ENCODE results near the gene OLA1.
"Not testable (repeated sequence)": the region's sequence is repeated elsewhere in the genome, so short reads cannot be mapped to it uniquely, and the experiment has no call there.

OLA1 gene

GRCh38 chr2:174248187-174248997, at the start of gene OLA1:
Gene OLA1, minus strand, starts transcription at chr2:174248532. Its CDS starts 1,717 bp downstream, at chr2:174246815.
- peak; percentile 99 for ATAC-seq
- DNase-seq, result peak; percentile 98

- no peak for ATAC-seq
- DNase-seq, result no peak
These were observed 44.6 kb upstream of the OLA1 start for GRCh38 chr2:174292908-174293307.

- no peak for ATAC-seq
- no peak for DNase-seq
These were observed 37.8 kb upstream of the OLA1 start for GRCh38 chr2:174286172-174286571.

DNA sequence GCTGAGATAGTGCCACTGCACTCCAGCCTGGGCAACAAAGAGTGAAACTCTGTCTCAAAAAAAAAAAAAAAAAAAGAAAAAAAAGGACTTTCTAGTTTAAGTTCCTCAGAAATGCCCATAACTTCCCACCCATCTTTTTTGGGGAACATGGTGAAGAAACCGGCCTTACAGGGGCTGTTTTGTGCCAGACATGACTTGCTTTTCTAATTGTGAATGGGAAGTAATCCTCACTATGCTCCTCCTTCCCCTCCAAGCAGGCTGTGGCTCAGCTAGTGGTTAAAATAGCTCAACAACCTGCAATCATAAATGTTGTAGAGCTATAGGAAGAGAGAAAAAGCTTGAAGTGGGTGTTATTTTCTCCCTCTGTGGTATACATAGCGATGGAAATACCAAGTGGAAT, 34.1 kb upstream of the OLA1 start:
- no peak for ATAC-seq
- DNase-seq, result no peak

GRCh38 chr2:174281736-174282135, 33.4 kb upstream of the OLA1 start:
- ATAC-seq, result no peak
- no peak for DNase-seq

- ATAC-seq (no peak), DNase-seq (no peak)
These were observed 32.3 kb upstream of the OLA1 start for GRCh38 chr2:174280596-174280995.

- not testable (repeated sequence) for DNase-seq
These were observed 21.9 kb upstream of the OLA1 start for GRCh38 chr2:174270263-174270662.

DNA sequence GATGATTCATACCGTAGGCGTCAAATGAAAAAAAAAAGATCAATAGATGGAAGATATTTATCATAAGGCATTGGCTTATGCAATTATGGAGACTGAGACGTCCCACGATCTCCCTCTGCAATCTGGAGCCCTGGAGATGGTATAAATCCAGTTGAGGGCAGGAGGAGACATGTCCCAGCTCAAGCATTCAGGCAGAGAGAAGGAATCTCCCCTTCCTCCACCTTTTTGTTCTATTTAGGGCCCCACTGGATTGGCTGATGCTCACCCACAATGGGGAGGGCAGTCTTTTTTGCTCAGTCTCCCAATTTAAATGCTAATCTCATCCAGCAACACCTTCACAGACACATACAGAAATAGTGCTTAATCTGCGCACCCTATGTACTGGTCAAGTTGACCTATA, 18.0 kb upstream of the OLA1 start:
- DNase-seq (no peak), ATAC-seq (no peak)

More at GRCh38 chr2:174270263-174270662, 21.9 kb upstream of the OLA1 start:
- ATAC-seq, result not testable (repeated sequence)

- ATAC-seq (no peak), DNase-seq (no peak)
These were observed 15.7 kb upstream of the OLA1 start for GRCh38 chr2:174263997-174264396.

GRCh38 chr2:174259981-174260380, 11.6 kb upstream of the OLA1 start:
- ATAC-seq (no peak), DNase-seq (no peak)

DNA sequence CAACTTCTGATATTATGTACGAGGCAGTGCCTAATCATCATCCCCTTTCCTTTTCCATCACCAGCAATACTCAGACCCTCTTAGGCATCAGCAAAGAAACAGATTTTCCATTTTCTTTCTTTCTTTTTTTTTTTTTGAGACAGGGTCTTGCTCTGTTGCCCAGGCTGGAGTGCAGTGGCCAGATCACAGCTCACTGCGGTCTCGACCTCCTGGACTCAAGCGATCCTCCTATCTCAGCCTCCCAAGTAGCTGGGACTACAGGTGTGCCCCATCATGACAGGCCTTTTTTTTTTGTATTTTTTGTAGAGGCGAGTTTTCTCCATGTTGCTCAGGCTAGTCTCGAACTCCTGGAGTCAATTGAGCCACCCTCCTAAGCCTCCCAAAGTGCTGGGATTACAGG, 5.9 kb upstream of the OLA1 start:
- DNase-seq (no peak), ATAC-seq (no peak)

- ATAC-seq (no peak), DNase-seq (no peak)
These were observed 763 bp upstream of the OLA1 start for GRCh38 chr2:174248998-174249592.

- peak; percentile 19 for DNase-seq
- ATAC-seq, result no peak
These were observed 702 bp downstream of the OLA1 start for GRCh38 chr2:174247474-174248186.

DNA sequence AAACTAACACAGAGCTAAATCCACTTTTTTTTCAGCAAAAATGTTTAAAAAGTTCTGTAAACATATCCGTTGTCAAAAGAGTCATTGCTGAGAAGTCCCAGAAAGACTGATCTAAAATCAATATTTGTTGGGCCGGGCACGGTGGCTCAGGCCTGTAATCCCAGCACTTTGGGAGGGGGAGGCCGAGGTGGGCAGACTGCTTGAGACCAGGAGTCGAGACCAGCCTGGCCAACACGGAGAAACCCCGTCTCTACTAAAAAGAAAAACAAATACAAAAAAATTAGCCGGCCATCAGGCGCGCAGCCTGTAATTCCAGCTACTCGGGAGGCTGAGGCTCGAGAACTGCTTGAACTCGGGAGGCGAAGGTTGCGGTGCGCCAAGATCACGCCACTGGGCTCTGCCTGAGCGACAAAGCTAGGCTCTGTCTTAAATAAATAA, 1.4 kb downstream of the OLA1 start:
- ATAC-seq (no peak), DNase-seq (no peak)

DNA sequence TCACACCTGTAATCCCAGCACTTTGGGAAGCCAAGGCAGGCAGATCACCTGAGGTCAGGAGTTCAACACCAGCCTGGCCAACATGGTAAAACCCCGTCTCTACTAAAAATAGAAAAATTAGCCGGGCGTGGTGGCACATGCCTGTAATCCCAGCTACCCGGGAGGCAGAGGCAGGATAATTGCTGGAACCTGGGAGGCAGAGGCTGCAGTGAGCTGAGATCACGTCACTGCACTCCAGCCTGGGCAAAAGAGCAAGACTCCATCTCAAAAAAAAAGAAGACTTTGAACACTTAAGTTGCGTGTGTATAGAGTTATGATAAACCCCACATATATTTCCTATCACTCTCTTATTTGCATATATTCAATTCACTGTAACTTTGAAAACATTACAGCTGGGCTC, 2.7 kb downstream of the OLA1 start:
- not testable (repeated sequence) for ATAC-seq, DNase-seq

DNA sequence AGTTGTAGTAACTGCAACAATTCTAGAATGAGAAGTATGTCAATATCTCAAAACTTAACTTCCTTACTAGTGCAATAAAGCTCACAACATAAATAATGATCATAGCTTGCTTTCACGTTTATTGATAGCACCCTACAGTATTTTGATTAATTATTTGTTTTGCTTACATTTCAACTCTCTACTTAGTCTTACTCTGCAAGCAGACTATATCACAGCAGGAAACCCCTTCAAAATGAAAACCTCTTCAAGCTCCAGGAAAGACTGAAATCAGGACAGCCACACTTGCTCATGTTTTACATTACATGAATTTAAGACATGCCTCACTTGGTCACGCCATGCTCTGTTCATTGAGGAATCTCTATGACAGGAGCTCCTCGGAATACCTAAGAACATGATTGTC, 3.3 kb downstream of the OLA1 start:
- no peak for DNase-seq

GRCh38 chr2:174243812-174244211, 4.5 kb downstream of the OLA1 start:
- ATAC-seq (no peak), DNase-seq (no peak)

More for the DNA sequence above, 3.3 kb downstream of the OLA1 start:
- no peak for ATAC-seq

GRCh38 chr2:174240097-174240496, 8.2 kb downstream of the OLA1 start:
- no peak for DNase-seq
- peak; percentile 32 for ATAC-seq

GRCh38 chr2:174236429-174236828, 11.9 kb downstream of the OLA1 start:
- no peak for DNase-seq
- ATAC-seq, result no peak

DNA sequence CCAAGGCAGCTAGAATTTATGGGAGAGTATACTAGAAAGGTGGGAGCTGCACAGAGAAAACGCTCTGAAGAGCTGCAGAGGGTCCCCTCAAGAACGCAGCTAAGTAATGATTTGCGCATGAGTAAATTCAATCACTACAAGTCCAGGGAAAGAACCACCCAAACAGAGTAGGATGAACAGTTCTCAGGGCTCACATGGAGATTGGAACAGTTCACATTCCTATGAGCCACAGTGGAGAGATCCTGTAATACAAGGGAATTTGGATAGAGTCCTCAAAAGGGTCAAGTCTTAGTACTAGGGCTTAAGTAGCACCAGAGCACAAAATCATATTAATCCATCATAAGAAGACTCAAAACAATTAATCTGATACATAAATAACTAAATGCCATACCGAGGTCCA, 12.7 kb downstream of the OLA1 start:
- ATAC-seq (no peak), DNase-seq (no peak)

DNA sequence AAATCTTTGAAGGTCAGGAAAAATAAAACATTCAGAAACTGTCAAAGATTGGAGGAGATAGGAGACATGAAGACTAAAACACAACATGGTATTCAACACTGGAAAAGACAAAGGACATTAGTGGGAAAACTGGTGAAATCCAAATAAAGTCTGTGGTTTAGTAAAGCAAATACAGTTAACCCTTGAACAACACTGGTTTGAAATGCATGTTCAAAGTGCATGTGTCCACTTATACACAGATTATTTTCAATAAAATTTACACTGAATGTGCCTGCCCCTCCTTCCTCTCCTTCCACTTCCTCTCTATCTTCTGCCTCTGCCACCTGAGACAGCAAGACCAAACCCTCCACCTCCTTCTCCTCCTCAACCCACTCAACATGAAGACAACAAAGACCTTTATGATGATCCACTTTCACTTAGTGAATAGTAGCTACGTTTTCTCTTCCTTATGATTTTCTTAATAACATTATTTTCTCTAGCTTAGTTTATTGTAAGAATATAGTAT, 14.5 kb downstream of the OLA1 start:
- no peak for ATAC-seq
- no peak for DNase-seq

DNA sequence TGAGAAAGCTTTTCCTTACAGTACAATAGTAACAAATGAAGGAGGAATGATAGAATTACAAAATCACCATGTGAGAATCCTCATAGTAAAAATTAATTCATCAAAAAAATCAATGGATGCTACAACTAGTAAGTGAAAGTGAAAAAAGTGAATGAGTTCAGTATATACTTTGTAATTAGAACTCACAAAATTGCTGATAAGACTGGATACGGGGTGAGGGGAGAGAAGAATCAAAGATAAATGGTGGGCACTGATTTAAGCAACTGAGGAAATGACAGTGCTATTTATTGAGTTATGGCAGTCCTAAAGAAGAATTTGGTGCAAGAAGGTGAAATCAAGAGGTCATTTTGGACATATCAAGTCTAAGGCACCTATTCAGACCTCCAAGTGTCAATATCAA, 20.6 kb downstream of the OLA1 start:
- DNase-seq (no peak), ATAC-seq (no peak)

All from stimulated activated naive CD8-positive, alpha-beta T cell treated with anti-CD3 and anti-CD28 coated beads, Interleukin-15, Interleukin-2, amounts not matched to agents 100 U/mL and 50 U/mL, for 24 hours (primary cell).